ENCODE results near the gene SEH1L.
A peak's percentile ranks its signal among the peaks of the same experiment; 100 is the strongest.
"Not testable (repeated sequence)": the region's sequence is repeated elsewhere in the genome, so short reads cannot be mapped to it uniquely, and the experiment has no call there.

Gene SEH1L

DNA sequence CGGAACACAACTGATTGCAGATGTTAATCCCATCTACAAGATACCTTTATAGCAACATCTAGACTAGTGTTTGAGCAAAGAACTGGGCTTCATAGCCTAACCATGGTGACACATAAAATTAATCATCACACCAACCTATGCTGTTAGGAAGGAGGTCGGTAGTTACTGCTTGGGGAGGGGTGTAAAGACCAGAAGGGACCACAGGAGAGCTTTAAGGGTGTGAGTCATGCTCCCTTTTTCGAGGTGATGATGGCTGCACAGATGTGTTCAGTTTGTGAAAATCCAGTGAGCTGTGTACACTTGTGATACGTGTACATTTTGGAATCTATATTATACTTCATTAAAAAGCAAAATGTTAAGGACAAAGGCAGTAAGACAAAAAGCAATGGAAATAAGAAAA is 4.6 kb upstream of the SEH1L start:
- DNase-seq = no peak
- no peak for ATAC-seq

GRCh38 chr18:12944709-12945108 is 3.1 kb upstream of the SEH1L start:
- DNase-seq = no peak
- ATAC-seq = no peak

DNA sequence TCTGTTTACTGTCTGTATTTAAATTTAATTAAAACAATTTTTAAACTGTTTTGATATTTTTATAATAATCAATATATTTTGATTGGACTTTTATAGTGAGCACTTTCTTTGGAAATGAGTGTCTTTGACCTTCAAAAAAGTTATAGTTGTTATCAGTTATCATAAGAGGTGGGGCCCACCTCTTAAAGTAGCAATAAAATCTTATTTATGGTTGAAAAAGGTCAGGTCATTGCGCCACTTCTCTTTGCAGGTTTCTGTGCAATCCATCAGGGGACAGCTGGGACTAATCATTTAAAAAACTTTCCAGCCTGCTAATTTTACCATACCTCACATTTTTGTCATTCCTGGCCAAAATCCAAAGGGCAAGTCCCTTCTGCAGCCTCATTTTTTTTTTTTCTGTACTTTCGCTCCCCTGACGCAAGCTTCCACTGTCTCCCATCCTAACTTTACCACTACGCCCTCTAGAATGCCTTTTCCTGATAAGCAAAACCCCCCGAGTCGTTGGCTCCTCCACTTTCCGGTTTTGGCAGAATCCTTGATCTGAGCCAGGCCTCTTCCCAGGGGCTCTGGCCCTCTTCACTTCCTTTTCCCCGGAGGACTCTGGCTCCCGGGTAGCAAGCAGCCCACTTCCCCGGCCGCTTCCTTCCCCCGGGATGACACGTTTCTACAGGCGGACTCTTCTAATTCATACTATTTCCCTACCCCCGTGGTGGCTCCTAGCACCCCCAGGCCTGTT is 1.1 kb upstream of the SEH1L start:
- ATAC-seq = no peak
- DNase-seq = peak; percentile 39

DNA sequence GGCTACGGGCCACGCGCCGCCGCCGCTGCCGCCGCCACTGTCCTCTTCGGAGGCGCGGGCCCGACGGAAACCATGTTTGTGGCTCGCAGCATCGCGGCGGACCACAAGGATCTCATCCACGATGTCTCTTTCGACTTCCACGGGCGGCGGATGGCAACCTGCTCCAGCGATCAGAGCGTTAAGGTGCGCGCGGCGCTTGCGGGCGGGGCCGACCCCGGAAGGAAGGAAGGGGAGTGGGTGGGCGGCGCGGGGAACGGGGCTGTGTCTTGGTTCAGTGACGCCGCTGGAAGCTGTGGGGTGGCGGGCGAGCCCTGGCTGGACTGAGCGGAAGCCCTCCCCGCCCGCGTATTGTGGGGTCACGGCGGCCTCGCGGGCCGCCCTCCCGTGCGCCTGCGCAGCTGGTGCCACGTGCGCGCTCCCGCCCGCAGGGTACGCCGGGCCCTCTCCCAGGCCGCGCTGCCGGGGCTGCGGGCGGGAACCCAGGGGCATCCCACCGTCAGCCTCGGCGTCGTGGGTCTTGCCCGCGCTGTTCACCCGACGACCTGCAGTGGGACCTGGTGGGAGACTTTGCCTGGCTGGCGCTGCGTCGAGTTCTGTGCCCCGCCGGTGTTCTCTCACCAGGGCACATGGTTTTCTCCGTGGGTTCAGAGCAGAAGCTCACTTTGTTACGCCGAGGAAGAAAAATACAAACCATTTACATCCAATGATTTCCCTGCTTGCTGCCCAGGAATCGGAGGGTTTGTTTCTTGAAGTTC is 416 bp downstream of the SEH1L start:
- ATAC-seq (peak; percentile 90), DNase-seq (peak; percentile 99)

DNA sequence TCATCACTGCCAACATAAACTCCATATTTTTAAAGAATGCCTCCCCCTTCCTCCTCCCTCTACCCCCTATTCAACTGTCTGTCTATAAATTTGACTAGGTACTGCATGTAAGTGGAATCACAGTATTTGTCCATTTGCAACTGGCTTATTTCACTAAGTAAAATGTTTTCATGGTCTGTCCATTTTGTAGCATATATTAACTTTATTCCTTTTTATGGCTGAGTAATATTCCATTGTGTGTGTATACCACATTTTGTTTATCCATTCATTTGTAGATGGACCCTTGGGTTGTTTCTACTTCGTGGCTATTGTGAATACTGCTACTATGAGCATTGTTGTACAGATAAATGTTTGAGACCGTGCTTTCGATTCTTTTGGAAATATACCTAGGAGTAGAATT is 10.7 kb downstream of the SEH1L start:
- DNase-seq (no peak), ATAC-seq (no peak)

DNA sequence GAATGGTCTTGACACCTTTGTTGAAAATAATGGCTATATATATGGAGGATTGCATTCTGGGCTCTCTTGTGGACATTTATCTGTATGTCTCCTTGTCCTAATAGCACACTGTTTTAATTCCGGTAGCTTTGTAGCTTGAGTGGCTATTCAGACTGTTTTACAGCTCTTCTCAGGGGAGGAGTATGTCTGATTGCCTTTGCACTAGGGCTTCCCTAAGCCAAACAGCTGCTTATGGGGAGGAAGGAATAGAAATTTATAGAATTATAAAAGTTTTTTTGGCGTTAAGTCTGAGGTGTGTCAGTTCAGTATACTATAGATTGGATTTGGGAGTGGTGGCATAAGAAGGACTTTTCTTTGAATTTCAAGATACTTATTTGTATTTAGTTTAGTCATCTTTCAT is 12.6 kb downstream of the SEH1L start:
- no peak for ATAC-seq
- DNase-seq = no peak

GRCh38 chr18:12960853-12961397 is 13.1 kb downstream of the SEH1L start:
- no peak for DNase-seq
- ATAC-seq = no peak

DNA sequence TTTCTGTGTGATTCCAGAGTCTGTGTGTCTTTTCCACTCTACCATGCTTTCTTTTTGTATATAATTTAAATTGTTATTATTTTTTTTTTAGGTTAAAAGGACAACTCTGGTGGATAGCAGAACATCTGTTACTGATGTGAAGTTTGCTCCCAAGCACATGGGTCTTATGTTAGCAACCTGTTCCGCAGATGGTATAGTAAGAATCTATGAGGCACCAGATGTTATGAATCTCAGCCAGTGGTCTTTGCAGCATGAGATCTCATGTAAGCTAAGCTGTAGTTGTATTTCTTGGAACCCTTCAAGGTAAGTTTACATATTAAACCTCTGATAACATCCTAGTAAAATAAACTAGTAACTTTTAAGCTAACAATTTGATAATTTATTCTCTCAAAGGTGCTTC is 15.3 kb downstream of the SEH1L start:
- DNase-seq (no peak), ATAC-seq (no peak)

DNA sequence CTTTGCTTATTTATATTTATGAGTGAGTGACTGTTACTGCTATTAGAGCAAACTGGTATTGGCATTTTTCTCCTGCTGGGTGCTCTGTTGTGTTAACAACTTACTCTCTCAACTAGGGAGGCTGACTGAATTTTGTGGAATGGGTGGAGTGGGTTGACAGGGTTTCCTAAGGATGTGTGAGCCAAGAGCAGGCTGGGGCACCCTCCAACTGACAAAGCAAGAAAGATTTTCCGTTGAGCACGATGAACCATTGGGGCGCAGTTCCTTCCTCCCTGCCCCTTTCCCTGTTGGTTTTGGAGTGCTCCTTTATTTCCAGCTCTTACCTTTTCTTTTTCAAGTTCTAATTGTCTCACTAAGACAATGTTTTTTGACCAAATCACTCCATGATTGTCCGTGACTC is 20.3 kb downstream of the SEH1L start:
- no peak for DNase-seq
- no peak for ATAC-seq

DNA sequence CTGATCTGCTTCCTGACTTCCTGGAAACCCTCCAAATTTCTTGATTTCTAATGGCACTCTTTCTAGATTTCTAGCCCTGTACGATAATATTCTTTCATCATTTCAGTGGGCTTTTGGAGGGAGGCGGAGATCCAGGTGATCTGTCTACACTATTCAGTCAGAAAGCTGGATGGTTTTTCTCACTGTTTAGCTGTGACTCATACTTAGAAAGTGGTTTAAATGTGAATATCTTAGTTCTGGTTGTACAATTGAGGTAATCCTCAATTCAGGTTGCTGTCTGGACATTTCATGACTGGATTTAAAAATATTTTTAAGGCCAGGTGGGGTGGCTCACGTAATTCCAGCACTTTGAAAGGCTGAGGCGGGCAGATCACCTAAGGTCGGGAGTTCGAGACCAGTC is 20.8 kb downstream of the SEH1L start:
- no peak for DNase-seq
- peak; percentile 40 for ATAC-seq

DNA sequence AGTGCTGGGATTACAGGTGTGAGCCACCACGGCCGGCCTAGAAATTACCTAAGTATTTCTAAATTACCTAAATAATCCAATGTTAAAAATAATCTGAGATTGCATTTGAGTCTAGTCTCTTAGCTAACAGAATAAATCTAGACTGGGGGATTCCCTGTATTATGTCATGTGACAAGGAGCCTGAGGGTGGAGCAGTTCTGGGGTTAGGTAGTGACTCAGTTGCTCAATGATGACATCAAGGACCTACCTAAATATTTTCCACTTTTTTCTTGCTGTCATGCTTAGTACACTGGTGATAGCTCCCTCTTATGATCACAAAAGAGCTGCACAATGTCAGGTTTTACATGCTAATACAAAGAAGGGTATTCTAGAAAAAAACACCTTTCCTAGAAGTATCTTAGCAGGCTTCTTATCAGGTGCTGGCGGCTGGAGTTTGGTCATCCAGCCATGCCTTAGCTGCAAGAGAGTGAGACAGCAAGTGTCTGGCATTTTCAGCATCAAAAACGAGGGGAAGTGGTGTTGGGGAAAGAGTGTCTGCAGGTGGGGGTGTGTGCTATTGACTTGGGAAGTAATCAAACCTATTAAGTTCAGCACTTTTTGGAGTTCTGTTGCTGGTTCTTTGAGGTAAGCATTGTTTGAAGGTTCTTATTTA is 25.9 kb downstream of the SEH1L start:
- ATAC-seq (peak; percentile 57), DNase-seq (no peak)

GRCh38 chr18:12975488-12975887 is 27.7 kb downstream of the SEH1L start:
- DNase-seq = no peak
- ATAC-seq = no peak

DNA sequence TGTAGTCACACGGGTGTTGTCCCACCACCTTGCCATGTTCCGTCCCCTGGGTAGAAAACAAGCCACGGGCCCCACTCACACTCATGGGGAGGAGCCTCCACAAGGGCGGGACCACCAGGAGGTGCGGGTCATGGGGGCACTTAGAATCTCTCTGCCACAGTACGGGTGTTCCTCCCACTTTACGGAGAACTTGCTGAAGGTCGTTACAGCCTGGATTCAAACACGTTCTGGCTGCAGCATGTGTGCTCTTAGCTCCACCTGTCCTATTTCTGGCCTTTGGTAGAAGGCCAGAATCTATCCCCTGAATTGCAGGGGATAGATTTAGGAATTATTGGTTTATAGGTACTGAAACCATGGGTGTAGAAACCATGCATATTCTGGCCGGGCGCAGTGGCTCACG is 28.5 kb downstream of the SEH1L start:
- DNase-seq = no peak
- peak; percentile 14 for ATAC-seq

DNA sequence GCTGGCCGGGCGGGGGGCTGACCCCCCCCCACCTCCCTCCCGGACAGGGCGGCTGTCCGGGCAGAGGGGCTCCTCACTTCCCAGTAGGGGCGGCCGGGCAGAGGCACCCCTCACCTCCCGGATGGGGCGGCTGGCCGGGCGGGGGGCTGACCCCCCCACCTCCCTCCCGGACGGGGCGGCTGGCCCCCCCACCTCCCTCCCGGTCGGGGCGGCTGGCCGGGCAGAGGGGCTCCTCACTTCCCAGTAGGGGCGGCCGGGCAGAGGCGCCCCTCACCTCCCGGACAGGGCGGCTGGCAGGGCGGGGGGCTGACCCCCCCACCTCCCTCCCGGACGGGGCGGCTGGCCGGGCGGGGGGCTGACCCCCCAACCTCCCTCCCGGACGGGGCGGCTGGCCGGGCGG is 32.3 kb downstream of the SEH1L start:
- ATAC-seq, DNase-seq: not testable (repeated sequence)

- DNase-seq (no peak), ATAC-seq (no peak)
These were observed 41.7 kb downstream of the SEH1L start for GRCh38 chr18:12989397-12990122.

GRCh38 chr18:12990123-12990475 is 42.3 kb downstream of the SEH1L start:
- DNase-seq = peak; percentile 63
- no peak for ATAC-seq

GRCh38 chr18:12990641-12990966 is 42.8 kb downstream of the SEH1L start:
- ATAC-seq (no peak), DNase-seq (no peak)

DNA sequence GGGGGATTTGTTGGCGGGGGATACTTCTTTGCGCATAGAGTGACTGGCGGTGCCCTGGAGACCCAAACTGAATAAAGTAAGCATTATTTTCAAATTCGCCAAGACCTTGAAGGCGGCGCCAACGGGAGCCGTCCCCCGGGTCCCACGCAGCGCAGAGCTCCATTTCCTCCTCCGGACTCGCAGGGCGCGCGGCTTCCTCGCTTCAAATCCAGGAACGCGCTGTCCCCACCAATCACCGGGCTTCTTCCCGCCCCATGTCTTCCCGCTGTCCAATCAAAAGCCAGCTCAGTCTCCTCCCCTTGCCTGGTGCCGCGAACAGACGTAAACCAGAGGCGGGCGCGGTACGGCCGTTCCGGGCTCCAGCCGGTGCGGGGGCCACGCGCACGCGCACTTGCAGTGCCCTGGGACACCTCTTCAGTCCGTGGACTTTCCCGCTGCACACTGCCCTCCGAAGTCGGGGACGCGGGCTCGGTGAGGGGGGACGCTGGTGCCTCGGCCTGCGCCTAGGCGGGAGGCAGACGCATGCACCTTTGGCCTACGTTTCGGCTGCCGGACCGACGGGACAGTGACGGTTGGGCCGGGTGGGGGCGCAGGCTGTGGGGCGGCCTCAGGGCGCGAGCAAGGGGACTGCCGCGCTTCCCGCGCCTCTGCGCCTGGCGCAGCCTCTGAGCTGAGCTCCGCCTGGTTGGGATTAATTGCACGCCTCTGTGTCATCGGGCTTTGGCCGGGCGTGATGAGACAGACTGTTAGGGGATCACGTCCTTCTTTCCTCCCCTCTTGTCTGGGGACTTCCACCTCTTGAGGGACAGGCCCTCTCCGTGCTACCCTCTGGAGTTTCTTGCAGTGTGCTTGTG is 43.4 kb downstream of the SEH1L start, which contains the start of gene CEP192:
Gene CEP192, plus strand, starts transcription at position 396 of the 854 bp plus-strand sequence. CDS start 8,063 bp downstream, outside the sequence.
- ATAC-seq = peak; percentile 92
- peak; percentile 96 for DNase-seq

- ATAC-seq = no peak
- no peak for DNase-seq
These were observed 44.0 kb downstream of the SEH1L start for GRCh38 chr18:12991821-12992179.

- no peak for DNase-seq
- no peak for ATAC-seq
These were observed 45.6 kb downstream of the SEH1L start for GRCh38 chr18:12993439-12993838.

- ATAC-seq (no peak), DNase-seq (no peak)
These were observed 47.6 kb downstream of the SEH1L start for GRCh38 chr18:12995424-12995823.
